HUES64 (cell line): ENCODE measurements around the gene JDP2.
A peak's percentile ranks its signal among the peaks of the same experiment; 100 is the strongest.

ENCODE experiments used
- H3K27ac ChIP-seq: 2 replicates; pipeline ENCODE4 v1.7.0; 2013; ENCODE audit warnings: low read depth, low read length, inconsistent platforms
- H3K27me3 ChIP-seq: 2 replicates; pipeline ENCODE4 v1.6.1; 2013; ENCODE audit warnings: mild to moderate bottlenecking, low read length; ENCODE audit not compliant: insufficient read depth
- H3K36me3 ChIP-seq: 2 replicates; pipeline ENCODE4 v1.6.1; 2013; ENCODE audit warnings: mild to moderate bottlenecking, low read length; ENCODE audit not compliant: insufficient read depth
- H3K4me1 ChIP-seq: 2 replicates; pipeline ENCODE4 v1.6.1; 2013; ENCODE audit warnings: mild to moderate bottlenecking, low read length, moderate library complexity; ENCODE audit not compliant: insufficient read depth
- H3K4me3 ChIP-seq: 2 replicates; pipeline ENCODE4 v1.5.1; 2013; ENCODE audit warnings: mild to moderate bottlenecking, low read length, moderate library complexity
- H3K9ac ChIP-seq: 2 replicates; pipeline ENCODE4 v1.6.1; 2013; ENCODE audit warnings: mild to moderate bottlenecking, low read depth, low read length
- H3K9me3 ChIP-seq: 2 replicates; pipeline ENCODE4 v1.6.1; 2013; ENCODE audit warnings: low read depth, low read length; ENCODE audit not compliant: insufficient read depth
- WGBS: fragments of 150-250, 120-280 bp; methylation state at CpG from one replicate; pipeline ENCODE4 v1.1.7; 2013; ENCODE audit warnings: missing lambda C conversion rate; 5-methylcytosine and 5-hydroxymethylcytosine counted together

The JDP2 gene

GRCh38 chr14:75392686-75393641 is 34.9 kb upstream of the JDP2 start:
- WGBS: 82% methylated on average over 11 of the region's 11 CpGs
- H3K36me3 ChIP-seq: no peaks in the 10 kb centered on the region
- no peak overlapping the region for H3K9ac ChIP-seq
- no peaks in the 10 kb centered on the region for H3K9me3 ChIP-seq
- no peak overlapping the region for H3K27ac ChIP-seq
- H3K27me3 ChIP-seq: no peaks in the 10 kb centered on the region
- peaks cover 9% of the 10 kb centered on the region; the same call in 1 of the 2 replicates for H3K4me1 ChIP-seq
- H3K4me3 ChIP-seq: no peak overlapping the region

- peaks cover 9% of the 10 kb centered on the region; the same call in 1 of the 2 replicates for H3K4me1 ChIP-seq
Measured at GRCh38 chr14:75393794-75394193, 34.0 kb upstream of the JDP2 start.

GRCh38 chr14:75395862-75396261 is 32.0 kb upstream of the JDP2 start:
- Histone ChIP-seq H3K36me3 (no peaks in the 10 kb centered on the region), H3K9ac (no peak overlapping the region), H3K27me3 (no peaks in the 10 kb centered on the region), H3K4me1 (peaks cover 13% of the 10 kb centered on the region), H3K9me3 (peaks cover 5% of the 10 kb centered on the region), H3K27ac (no peak overlapping the region), H3K4me3 (no peak overlapping the region)
- WGBS: 92% methylated on average over 5 of the region's 5 CpGs

More at GRCh38 chr14:75393794-75394193, 34.0 kb upstream of the JDP2 start:
- no peak overlapping the region for H3K27ac ChIP-seq
- no peaks in the 10 kb centered on the region for H3K27me3 ChIP-seq
- 92% methylated on average over 9 of the region's 9 CpGs for WGBS
- no peak overlapping the region for H3K4me3 ChIP-seq
- no peak overlapping the region for H3K9ac ChIP-seq
- H3K36me3 ChIP-seq: no peaks in the 10 kb centered on the region
- peaks cover 5% of the 10 kb centered on the region for H3K9me3 ChIP-seq

- H3K27ac ChIP-seq: no peak overlapping the region
- WGBS: 90% methylated on average over 4 of the region's 4 CpGs
Measured at GRCh38 chr14:75399321-75399720, 28.5 kb upstream of the JDP2 start.

GRCh38 chr14:75399843-75400775 is 27.7 kb upstream of the JDP2 start:
- Histone ChIP-seq H3K27ac (no peak overlapping the region), H3K27me3 (no peaks in the 10 kb centered on the region; the same call in 1 of the 2 replicates), H3K4me3 (no peak overlapping the region), H3K9ac (no peak overlapping the region), H3K36me3 (no peaks in the 10 kb centered on the region), H3K9me3 (peaks cover 5% of the 10 kb centered on the region), H3K4me1 (peaks cover 11% of the 10 kb centered on the region)
- WGBS: 72% methylated on average over 7 of the region's 7 CpGs

More at GRCh38 chr14:75399321-75399720, 28.5 kb upstream of the JDP2 start:
- H3K9me3 ChIP-seq: peaks cover 5% of the 10 kb centered on the region
- no peaks in the 10 kb centered on the region; the same call in 1 of the 2 replicates for H3K27me3 ChIP-seq
- no peaks in the 10 kb centered on the region for H3K36me3 ChIP-seq
- no peak overlapping the region for H3K9ac ChIP-seq
- no peak overlapping the region for H3K4me3 ChIP-seq
- peaks cover 11% of the 10 kb centered on the region for H3K4me1 ChIP-seq

- no peaks in the 10 kb centered on the region; the same call in 1 of the 2 replicates for H3K27me3 ChIP-seq
- H3K4me1 ChIP-seq: peaks cover 11% of the 10 kb centered on the region
- H3K9ac ChIP-seq: peak overlapping the region; percentile 14; the same call in 1 of the 2 replicates
- H3K27ac ChIP-seq: no peak overlapping the region
- H3K36me3 ChIP-seq: no peaks in the 10 kb centered on the region
- WGBS: 59% methylated on average over 10 of the region's 10 CpGs
- peaks cover 5% of the 10 kb centered on the region for H3K9me3 ChIP-seq
- no peak overlapping the region for H3K4me3 ChIP-seq
Measured at GRCh38 chr14:75401361-75401760, 26.5 kb upstream of the JDP2 start.

GRCh38 chr14:75402867-75403413 is 24.9 kb upstream of the JDP2 start:
- WGBS: 97% methylated on average over 4 of the region's 5 CpGs
- H3K9ac ChIP-seq: no peak overlapping the region
- H3K4me1 ChIP-seq: peaks cover 11% of the 10 kb centered on the region
- no peaks in the 10 kb centered on the region for H3K36me3 ChIP-seq
- H3K9me3 ChIP-seq: peaks cover 5% of the 10 kb centered on the region
- H3K4me3 ChIP-seq: no peak overlapping the region
- H3K27ac ChIP-seq: no peak overlapping the region
- no peaks in the 10 kb centered on the region; the same call in 1 of the 2 replicates for H3K27me3 ChIP-seq

GRCh38 chr14:75404847-75405246 is 23.0 kb upstream of the JDP2 start:
- no peak overlapping the region for H3K27ac ChIP-seq
- peaks cover 15% of the 10 kb centered on the region for H3K4me1 ChIP-seq
- H3K9me3 ChIP-seq: no peaks in the 10 kb centered on the region
- H3K4me3 ChIP-seq: no peak overlapping the region
- no peak overlapping the region for H3K9ac ChIP-seq
- WGBS: 92% methylated on average over 4 of the region's 4 CpGs
- no peaks in the 10 kb centered on the region for H3K36me3 ChIP-seq
- H3K27me3 ChIP-seq: no peaks in the 10 kb centered on the region; the same call in 1 of the 2 replicates

GRCh38 chr14:75406102-75406501 is 21.7 kb upstream of the JDP2 start:
- H3K4me1 ChIP-seq: peaks cover 19% of the 10 kb centered on the region
- no peak overlapping the region for H3K27ac ChIP-seq
- no peak overlapping the region for H3K9ac ChIP-seq
- H3K36me3 ChIP-seq: no peaks in the 10 kb centered on the region
- 72% methylated on average over 2 of the region's 2 CpGs for WGBS
- no peaks in the 10 kb centered on the region for H3K9me3 ChIP-seq
- no peaks in the 10 kb centered on the region; the same call in 1 of the 2 replicates for H3K27me3 ChIP-seq
- H3K4me3 ChIP-seq: no peak overlapping the region

- Histone ChIP-seq H3K36me3 (no peaks in the 10 kb centered on the region), H3K4me1 (peaks cover 14% of the 10 kb centered on the region), H3K4me3 (no peak overlapping the region), H3K9ac (no peak overlapping the region), H3K27ac (no peak overlapping the region), H3K9me3 (no peaks in the 10 kb centered on the region), H3K27me3 (no peaks in the 10 kb centered on the region; the same call in 1 of the 2 replicates)
- 98% methylated on average over 3 of the region's 3 CpGs for WGBS
Measured at GRCh38 chr14:75406856-75407255, 21.0 kb upstream of the JDP2 start.
